Neural cell (in vitro differentiated cells): ENCODE results near the gene CYP3A5. TPM values are rescaled to one million over a fixed set of nuclear protein-coding genes. Genes with fewer than 3 reads are reported as not detected.

Experiments
- H2AFZ ChIP-seq: fragments of 200-600, 300-800 bp; sonication (generic), shearing (Covaris generic); 2 replicates; pipeline ENCODE4 v1.6.0; 2014; ENCODE audit warnings: low read depth, mild to moderate bottlenecking, antibody characterized with exemption, low read length, moderate library complexity
- H3F3A ChIP-seq: fragments of 200-600 bp; shearing (Covaris generic); 2 replicates; pipeline ENCODE4 v1.6.1; 2016; ENCODE audit warnings: mild to moderate bottlenecking, moderate library complexity, mixed read lengths, antibody characterized with exemption, low read length; ENCODE audit not compliant: insufficient read depth, poor library complexity, severe bottlenecking
- H3K27ac ChIP-seq: fragments of 200-600, 300-800 bp; sonication (generic), shearing (Covaris generic); 2 replicates; pipeline ENCODE4 v1.5.1; 2014; ENCODE audit warnings: mild to moderate bottlenecking, low read length, moderate library complexity
- H3K27me3 ChIP-seq: fragments of 300-800, 200-600 bp; sonication (generic), shearing (Covaris generic); 2 replicates; pipeline ENCODE4 v1.6.0; 2014; ENCODE audit warnings: mild to moderate bottlenecking, low read depth, low read length, moderate library complexity; ENCODE audit not compliant: insufficient read depth
- H3K36me3 ChIP-seq: fragments of 300-800, 200-600 bp; sonication (generic), shearing (Covaris generic); 2 replicates; pipeline ENCODE4 v1.5.1; 2014; ENCODE audit warnings: mild to moderate bottlenecking, antibody characterized with exemption, low read length, moderate library complexity; ENCODE audit not compliant: insufficient read depth
- H3K4me2 ChIP-seq: fragments of 300-800, 200-600 bp; sonication (generic), shearing (Covaris generic); 2 replicates; pipeline ENCODE4 v1.6.0; 2014; ENCODE audit warnings: mild to moderate bottlenecking, low read length
- H3K4me3 ChIP-seq: fragments of 300-800, 200-600 bp; sonication (generic), shearing (Covaris generic); 2 replicates; pipeline ENCODE4 v1.5.1; 2014; ENCODE audit warnings: mild to moderate bottlenecking, low read length, moderate library complexity
- H3K79me2 ChIP-seq: fragments of 200-600 bp; shearing (Covaris generic); replicated peaks from 2 replicates; pipeline ENCODE4 v1.6.0; 2014; ENCODE audit warnings: mild to moderate bottlenecking, low read length, moderate library complexity; ENCODE audit not compliant: insufficient read depth
- H3K9ac ChIP-seq: fragments of 300-800, 200-600 bp; sonication (generic), shearing (Covaris generic); 2 replicates; pipeline ENCODE4 v1.6.1; 2016; ENCODE audit warnings: mild to moderate bottlenecking, low read length, mixed read lengths
- H3K9me2 ChIP-seq: fragments of 200-600 bp; shearing (Covaris generic); 2 replicates; pipeline ENCODE4 v1.6.1; 2016; ENCODE audit warnings: mild to moderate bottlenecking, low read length, mixed read lengths; ENCODE audit not compliant: insufficient read depth
- H3K9me3 ChIP-seq: fragments of 200-600, 300-800 bp; sonication (generic), shearing (Covaris generic); 2 replicates; pipeline ENCODE4 v1.6.1; 2016; ENCODE audit warnings: mild to moderate bottlenecking, mixed run types, low read length, moderate library complexity, mixed read lengths
- H4K20me1 ChIP-seq: fragments of 200-600 bp; shearing (Covaris generic); 2 replicates; pipeline ENCODE4 v1.6.1; 2016; ENCODE audit warnings: mild to moderate bottlenecking, mixed run types; ENCODE audit not compliant: insufficient read depth
- CTCF ChIP-seq: fragments of 450-650 bp; IDR thresholded peaks from 2 replicates; pipeline ENCODE4 v1.5.1; 2014; ENCODE audit warnings: antibody characterized with exemption, mild to moderate bottlenecking, moderate library complexity; ENCODE audit not compliant: poor library complexity, severe bottlenecking
- EP300 ChIP-seq: fragments of 450-650 bp; conservative IDR thresholded peaks from 2 replicates; pipeline ENCODE4 v1.6.1; 2014; ENCODE audit warnings: antibody characterized with exemption, mild to moderate bottlenecking, moderate library complexity; ENCODE audit not compliant: poor library complexity, severe bottlenecking
- EZH2 ChIP-seq: fragments of 200-600, 300-800 bp; shearing (Covaris generic), sonication (generic); IDR thresholded peaks from 2 replicates; pipeline ENCODE4 v1.6.1; 2014; ENCODE audit warnings: antibody characterized with exemption, low read length, borderline replicate concordance, mild to moderate bottlenecking; ENCODE audit not compliant: insufficient read depth, poor library complexity, severe bottlenecking
- MXI1 ChIP-seq: fragments of 450-650 bp; conservative IDR thresholded peaks from 2 replicates; pipeline ENCODE4 v1.6.1; 2014; ENCODE audit warnings: antibody characterized with exemption, mild to moderate bottlenecking; ENCODE audit not compliant: poor library complexity, severe bottlenecking
- POLR2AphosphoS5 ChIP-seq: IDR thresholded peaks from 2 replicates; pipeline ENCODE4 v1.6.1; 2012
- RAD21 ChIP-seq: fragments of 450-650 bp; conservative IDR thresholded peaks from 2 replicates; pipeline ENCODE4 v1.6.1; 2014; ENCODE audit warnings: antibody characterized with exemption, mild to moderate bottlenecking, moderate library complexity
- REST ChIP-seq: IDR thresholded peaks from 2 replicates; pipeline ENCODE4 v1.6.1; 2012; ENCODE audit warnings: borderline replicate concordance
- SMC3 ChIP-seq: fragments of 450-650 bp; conservative IDR thresholded peaks from 2 replicates; pipeline ENCODE4 v1.6.1; 2014; ENCODE audit warnings: antibody characterized with exemption, mild to moderate bottlenecking, moderate library complexity; ENCODE audit not compliant: poor library complexity
- TAF1 ChIP-seq: IDR thresholded peaks from 2 replicates; pipeline ENCODE4 v1.6.1; 2012; ENCODE audit warnings: low read depth
- polyA plus RNA-seq: library from polyadenylated mRNA; depleted of rRNA; stranded (reverse); fragments of >200 nt; gene quantifications from 2 replicates; pipeline ENCODE4 v1.2.3, GENCODE V29; 2014

CYP3A5 gene
- polyA plus RNA-seq, 1 donor from 2014 or later: not detected

- Histone ChIP-seq H3K9me2 (no peaks in the 10 kb centered on the region), H3K4me2 (no peak overlapping the region), H3K36me3 (peaks cover 4% of the 10 kb centered on the region), H3F3A (no peaks in the 10 kb centered on the region), H4K20me1 (no peaks in the 10 kb centered on the region), H2AFZ (no peak overlapping the region), H3K27me3 (no peaks in the 10 kb centered on the region), H3K4me3 (no peak overlapping the region), H3K9me3 (no peaks in the 10 kb centered on the region), H3K79me2 (no peaks in the 10 kb centered on the region), H3K27ac (no peak overlapping the region), H3K9ac (no peak overlapping the region)
- no peak for TF ChIP-seq MXI1
- TF ChIP-seq EZH2: no peak
- no peak for TF ChIP-seq CTCF
- no peak for TF ChIP-seq REST
- TF ChIP-seq RAD21: no peak
- TF ChIP-seq TAF1: no peak
- TF ChIP-seq SMC3: no peak
- no peak for TF ChIP-seq POLR2AphosphoS5
- no peak for TF ChIP-seq EP300
Observed at GRCh38 chr7:99626661-99627060, 53.1 kb downstream of the CYP3A5 start.

- H3K79me2 ChIP-seq: no peaks in the 10 kb centered on the region
- peaks cover 10% of the 10 kb centered on the region for H3K36me3 ChIP-seq
- no peak overlapping the region for H3K4me3 ChIP-seq
- H3K9me2 ChIP-seq: no peaks in the 10 kb centered on the region
- H2AFZ ChIP-seq: no peak overlapping the region
- H3K9me3 ChIP-seq: no peaks in the 10 kb centered on the region
- no peaks in the 10 kb centered on the region for H3F3A ChIP-seq
- H3K9ac ChIP-seq: no peak overlapping the region
- no peak for TF ChIP-seq RAD21
- no peak for TF ChIP-seq REST
- TF ChIP-seq TAF1: no peak
- TF ChIP-seq EZH2: no peak
- TF ChIP-seq MXI1: no peak
- no peak for TF ChIP-seq CTCF
- TF ChIP-seq POLR2AphosphoS5: no peak
- TF ChIP-seq EP300: no peak
- no peak for TF ChIP-seq SMC3
- no peaks in the 10 kb centered on the region for H4K20me1 ChIP-seq
- H3K27ac ChIP-seq: no peak overlapping the region
- no peak overlapping the region for H3K4me2 ChIP-seq
- H3K27me3 ChIP-seq: no peaks in the 10 kb centered on the region
Observed at GRCh38 chr7:99625961-99626360, 53.8 kb downstream of the CYP3A5 start.
